HUES64 (cell line): Measurements from ENCODE around the gene CRKL.

Experiments used
- H3K27ac ChIP-seq: 2 replicates; pipeline ENCODE4 v1.7.0; 2013; ENCODE audit warnings: low read depth, low read length, inconsistent platforms
- H3K27me3 ChIP-seq: 2 replicates; pipeline ENCODE4 v1.6.1; 2013; ENCODE audit warnings: mild to moderate bottlenecking, low read length; ENCODE audit not compliant: insufficient read depth
- H3K36me3 ChIP-seq: 2 replicates; pipeline ENCODE4 v1.6.1; 2013; ENCODE audit warnings: mild to moderate bottlenecking, low read length; ENCODE audit not compliant: insufficient read depth
- H3K4me1 ChIP-seq: 2 replicates; pipeline ENCODE4 v1.6.1; 2013; ENCODE audit warnings: mild to moderate bottlenecking, low read length, moderate library complexity; ENCODE audit not compliant: insufficient read depth
- H3K4me3 ChIP-seq: 2 replicates; pipeline ENCODE4 v1.5.1; 2013; ENCODE audit warnings: mild to moderate bottlenecking, low read length, moderate library complexity
- H3K9ac ChIP-seq: 2 replicates; pipeline ENCODE4 v1.6.1; 2013; ENCODE audit warnings: mild to moderate bottlenecking, low read depth, low read length
- H3K9me3 ChIP-seq: 2 replicates; pipeline ENCODE4 v1.6.1; 2013; ENCODE audit warnings: low read depth, low read length; ENCODE audit not compliant: insufficient read depth
- WGBS: fragments of 150-250, 120-280 bp; methylation state at CpG from one replicate; pipeline ENCODE4 v1.1.7; 2013; ENCODE audit warnings: missing lambda C conversion rate; 5-methylcytosine and 5-hydroxymethylcytosine counted together

The CRKL gene

GRCh38 chr22:20991252-20992055, 74.2 kb downstream of the CRKL start:
- H3K27me3 ChIP-seq, result no peaks in the 10 kb centered on the region
- peaks cover 41% of the 10 kb centered on the region for H3K36me3 ChIP-seq
- no peak overlapping the region for H3K4me3 ChIP-seq
- H3K27ac ChIP-seq, result no peak overlapping the region
- H3K9me3 ChIP-seq, result no peaks in the 10 kb centered on the region
- no peak overlapping the region for H3K9ac ChIP-seq
- 92% methylated on average over 24 of the region's 24 CpGs for WGBS
- H3K4me1 ChIP-seq, result no peaks in the 10 kb centered on the region

GRCh38 chr22:20992056-20992442, 74.8 kb downstream of the CRKL start:
- H3K4me1 ChIP-seq, result no peaks in the 10 kb centered on the region
- H3K27ac ChIP-seq, result no peak overlapping the region
- peaks cover 42% of the 10 kb centered on the region for H3K36me3 ChIP-seq
- no peak overlapping the region for H3K4me3 ChIP-seq
- no peaks in the 10 kb centered on the region for H3K27me3 ChIP-seq
- WGBS, result 92% methylated on average over 7 of the region's 7 CpGs
- no peak overlapping the region for H3K9ac ChIP-seq
- no peaks in the 10 kb centered on the region for H3K9me3 ChIP-seq

GRCh38 chr22:20992456-20993303, 75.5 kb downstream of the CRKL start:
- Histone ChIP-seq H3K27me3 (no peaks in the 10 kb centered on the region), H3K9ac (no peak overlapping the region), H3K36me3 (peaks cover 37% of the 10 kb centered on the region), H3K27ac (no peak overlapping the region), H3K4me3 (no peak overlapping the region), H3K9me3 (no peaks in the 10 kb centered on the region), H3K4me1 (no peaks in the 10 kb centered on the region)
- 89% methylated on average over 21 of the region's 21 CpGs for WGBS

DNA sequence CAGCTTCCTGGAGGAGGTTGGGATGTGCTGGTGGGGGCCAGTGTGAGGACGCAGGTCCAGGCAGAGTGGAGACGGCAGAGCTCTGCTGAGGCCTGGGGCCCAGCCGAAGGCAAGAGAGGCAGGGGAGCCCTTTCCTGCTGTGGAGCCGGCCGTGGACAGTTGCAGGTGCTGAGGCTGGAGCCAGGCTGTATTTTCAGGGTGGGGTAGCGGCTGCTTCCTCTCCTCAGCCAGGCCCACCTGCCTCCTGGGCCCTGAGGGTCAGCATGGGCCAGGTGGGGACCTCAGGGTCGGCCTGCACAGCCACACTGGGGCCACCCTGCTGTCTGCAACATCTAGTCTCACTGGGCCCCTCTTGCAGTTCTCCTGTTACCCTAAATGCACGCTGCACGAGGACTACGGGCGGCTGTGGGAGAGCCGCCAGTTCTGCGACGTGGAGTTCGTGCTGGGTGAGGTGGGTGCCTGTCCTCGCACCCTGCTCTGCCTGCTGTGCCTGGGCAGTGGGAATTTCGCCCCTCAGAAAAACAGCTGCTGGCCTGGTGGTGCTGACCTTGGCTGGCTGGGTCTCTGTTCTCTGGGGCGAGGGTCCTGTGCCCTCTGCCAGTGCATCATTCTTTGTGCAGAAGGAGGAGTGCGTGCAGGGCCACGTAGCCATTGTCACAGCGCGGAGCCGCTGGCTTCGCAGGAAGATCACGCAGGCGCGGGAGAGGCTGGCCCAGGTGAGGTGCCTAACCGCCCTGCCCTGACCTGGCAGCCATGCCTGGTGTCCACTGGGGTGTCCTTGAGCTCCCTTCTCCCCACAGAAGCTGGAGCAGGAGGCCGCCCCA, 76.3 kb downstream of the CRKL start:
- H3K4me3 ChIP-seq, result no peak overlapping the region
- H3K36me3 ChIP-seq, result peaks cover 30% of the 10 kb centered on the region
- 94% methylated on average over 29 of the region's 29 CpGs for WGBS
- H3K4me1 ChIP-seq, result no peaks in the 10 kb centered on the region
- H3K27me3 ChIP-seq, result no peaks in the 10 kb centered on the region
- no peaks in the 10 kb centered on the region for H3K9me3 ChIP-seq
- H3K27ac ChIP-seq, result no peak overlapping the region
- no peak overlapping the region for H3K9ac ChIP-seq

DNA sequence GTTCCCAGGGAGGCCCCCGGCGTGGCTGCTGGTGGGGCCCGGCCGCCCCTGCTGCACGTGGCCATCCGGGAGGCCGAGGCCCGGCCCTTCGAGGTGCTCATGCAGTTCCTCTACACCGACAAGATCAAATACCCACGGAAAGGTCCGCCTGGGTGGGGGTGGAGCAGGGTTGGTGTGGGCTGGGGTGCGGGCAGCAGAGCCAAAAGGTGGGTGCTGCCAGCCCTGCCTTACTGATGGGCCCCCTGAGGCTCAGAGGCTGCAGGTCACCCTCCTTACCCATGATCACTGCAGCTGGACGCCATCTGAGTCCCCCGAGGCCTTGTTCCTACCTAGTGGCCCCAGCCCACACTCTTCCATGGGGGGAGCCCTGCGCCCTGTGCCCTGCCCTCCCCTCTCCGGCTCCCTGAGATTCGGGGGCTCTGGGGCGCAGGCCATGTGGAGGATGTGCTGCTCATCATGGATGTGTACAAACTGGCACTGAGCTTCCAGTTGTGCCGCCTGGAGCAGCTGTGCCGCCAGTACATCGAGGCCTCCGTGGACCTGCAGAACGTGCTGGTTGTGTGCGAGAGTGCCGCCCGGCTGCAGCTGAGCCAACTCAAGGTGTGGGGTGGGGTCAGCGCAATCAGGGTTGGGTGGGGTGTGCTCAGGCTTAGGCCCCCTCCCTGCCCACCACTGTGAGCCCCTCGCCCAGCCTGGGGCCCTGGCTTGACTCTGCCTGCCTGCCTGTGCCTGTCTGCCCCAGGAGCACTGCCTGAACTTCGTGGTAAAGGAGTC, 77.1 kb downstream of the CRKL start:
- no peak overlapping the region for H3K27ac ChIP-seq
- no peak overlapping the region for H3K9ac ChIP-seq
- no peak overlapping the region for H3K4me3 ChIP-seq
- peaks cover 34% of the 10 kb centered on the region for H3K36me3 ChIP-seq
- no peaks in the 10 kb centered on the region for H3K27me3 ChIP-seq
- H3K4me1 ChIP-seq, result no peaks in the 10 kb centered on the region
- WGBS, result 93% methylated on average over 30 of the region's 30 CpGs
- no peaks in the 10 kb centered on the region for H3K9me3 ChIP-seq

DNA sequence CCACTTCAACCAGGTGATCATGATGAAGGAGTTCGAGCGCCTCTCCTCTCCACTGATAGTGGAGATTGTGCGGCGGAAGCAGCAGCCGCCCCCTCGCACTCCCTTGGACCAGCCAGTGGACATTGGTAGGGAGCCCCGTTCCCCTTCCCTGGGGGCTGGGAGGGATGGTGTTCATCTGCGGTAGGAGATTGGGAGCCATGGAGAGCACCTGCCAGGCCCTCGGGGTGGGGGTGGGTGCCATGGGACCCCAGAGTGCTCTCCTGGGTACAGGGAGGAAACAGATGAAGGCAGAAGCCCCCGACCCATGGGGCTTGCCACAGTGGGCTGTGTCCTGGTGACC, 77.7 kb downstream of the CRKL start:
- Histone ChIP-seq H3K27me3 (no peaks in the 10 kb centered on the region), H3K4me1 (no peaks in the 10 kb centered on the region), H3K36me3 (peaks cover 40% of the 10 kb centered on the region)

DNA sequence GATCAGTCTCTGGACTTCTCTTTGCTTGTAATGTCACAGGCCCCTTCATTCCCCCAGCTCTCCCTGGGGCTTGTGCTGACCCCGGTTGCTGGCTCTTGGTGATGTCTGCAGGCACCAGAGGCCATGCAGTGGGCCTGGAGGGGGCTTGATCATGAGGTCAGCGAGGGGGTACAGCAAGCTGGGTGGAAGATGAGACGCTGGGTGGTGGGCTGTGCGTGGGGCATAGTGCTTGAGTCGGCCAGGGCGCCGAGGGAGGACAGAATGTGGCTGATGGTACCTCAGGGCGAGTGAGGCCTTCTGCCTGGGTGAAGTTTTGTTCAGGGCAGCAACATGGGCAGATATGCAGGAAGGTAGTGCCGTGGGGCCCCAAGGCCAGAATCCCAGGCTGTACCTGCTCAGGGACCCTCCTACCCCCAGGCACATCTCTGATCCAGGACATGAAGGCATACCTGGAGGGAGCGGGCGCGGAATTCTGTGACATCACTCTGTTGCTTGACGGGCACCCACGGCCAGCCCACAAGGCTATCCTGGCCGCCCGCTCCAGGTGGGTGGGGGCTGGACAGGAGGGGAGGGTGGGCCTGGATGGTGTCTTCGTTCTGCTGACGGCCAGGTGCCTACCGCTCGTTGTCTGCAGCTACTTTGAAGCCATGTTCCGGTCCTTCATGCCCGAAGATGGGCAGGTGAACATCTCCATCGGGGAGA, 78.3 kb downstream of the CRKL start:
- H3K27ac ChIP-seq, result no peak overlapping the region
- H3K27me3 ChIP-seq, result no peaks in the 10 kb centered on the region
- no peak overlapping the region for H3K4me3 ChIP-seq
- peaks cover 43% of the 10 kb centered on the region for H3K36me3 ChIP-seq
- H3K9me3 ChIP-seq, result no peaks in the 10 kb centered on the region
- 92% methylated on average over 23 of the region's 23 CpGs for WGBS
- H3K9ac ChIP-seq, result no peak overlapping the region
- no peaks in the 10 kb centered on the region for H3K4me1 ChIP-seq

More for the DNA sequence above, 77.7 kb downstream of the CRKL start:
- H3K9me3 ChIP-seq, result no peaks in the 10 kb centered on the region
- H3K4me3 ChIP-seq, result no peak overlapping the region
- H3K27ac ChIP-seq, result no peak overlapping the region
- WGBS, result 94% methylated on average over 10 of the region's 10 CpGs
- H3K9ac ChIP-seq, result no peak overlapping the region

DNA sequence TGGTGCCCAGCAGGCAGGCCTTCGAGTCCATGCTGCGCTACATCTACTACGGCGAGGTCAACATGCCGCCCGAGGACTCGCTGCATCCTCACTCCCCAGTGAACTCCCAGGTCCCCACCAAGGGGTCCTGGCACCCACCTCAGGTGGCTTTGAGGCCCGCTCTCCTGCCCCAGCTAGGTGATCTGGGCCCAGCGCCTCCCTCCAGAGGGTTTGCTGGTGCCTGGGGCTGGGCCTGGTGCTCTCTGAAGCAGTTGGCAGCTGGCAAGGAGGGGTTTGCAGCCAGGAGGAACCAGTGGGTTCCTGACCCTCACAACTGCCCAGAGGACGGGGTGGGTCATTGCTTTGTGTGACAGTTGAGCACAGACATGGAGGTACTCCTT, 78.8 kb downstream of the CRKL start:
- peaks cover 41% of the 10 kb centered on the region for H3K36me3 ChIP-seq
- H3K9ac ChIP-seq, result no peak overlapping the region
- H3K9me3 ChIP-seq, result no peaks in the 10 kb centered on the region
- H3K4me3 ChIP-seq, result no peak overlapping the region
- no peaks in the 10 kb centered on the region for H3K4me1 ChIP-seq
- no peaks in the 10 kb centered on the region for H3K27me3 ChIP-seq
- no peak overlapping the region for H3K27ac ChIP-seq
- 96% methylated on average over 10 of the region's 10 CpGs for WGBS

DNA sequence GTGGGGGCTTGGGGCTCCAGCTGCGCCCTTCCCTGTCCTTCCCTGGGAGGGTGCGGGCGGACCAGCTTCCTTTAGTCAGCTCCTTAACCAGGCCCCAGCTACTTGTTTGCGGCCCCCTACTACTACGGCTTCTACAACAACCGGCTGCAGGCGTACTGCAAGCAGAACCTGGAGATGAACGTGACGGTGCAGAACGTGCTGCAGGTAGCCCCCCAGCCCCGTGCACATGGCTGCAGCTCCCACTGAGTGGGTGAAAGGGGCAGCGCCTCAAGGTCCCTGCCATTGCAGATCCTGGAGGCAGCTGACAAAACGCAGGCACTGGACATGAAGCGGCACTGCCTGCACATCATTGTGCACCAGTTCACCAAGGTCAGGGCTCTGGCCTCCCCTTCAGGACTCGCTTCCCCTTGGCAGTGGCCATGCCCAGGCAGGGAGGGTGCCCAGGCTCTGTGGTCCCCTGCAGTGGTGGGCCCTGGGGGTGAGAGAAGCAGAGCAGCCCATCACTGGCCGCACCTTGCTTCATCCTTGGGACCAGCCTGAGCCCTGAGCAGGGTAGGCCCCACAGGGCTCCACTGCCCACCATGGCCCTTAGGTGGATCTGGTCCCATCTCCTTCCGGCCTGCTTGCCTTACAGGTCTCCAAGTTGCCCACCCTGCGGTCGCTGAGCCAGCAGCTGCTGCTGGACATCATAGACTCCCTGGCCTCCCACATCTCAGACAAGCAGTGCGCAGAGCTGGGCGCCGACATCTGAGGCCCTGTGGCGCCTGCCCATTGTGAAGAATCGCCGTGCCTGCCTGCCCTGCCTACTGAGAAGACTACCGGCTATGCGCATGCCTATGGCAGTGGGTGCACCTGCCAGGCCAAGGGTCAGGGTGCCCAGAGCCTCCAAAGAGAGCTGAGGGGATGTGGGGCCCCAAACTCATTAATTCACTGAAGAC, 79.7 kb downstream of the CRKL start:
- H3K27ac ChIP-seq, result no peak overlapping the region
- no peaks in the 10 kb centered on the region for H3K27me3 ChIP-seq
- no peaks in the 10 kb centered on the region for H3K4me1 ChIP-seq
- H3K9ac ChIP-seq, result no peak overlapping the region; the same call in 1 of the 2 replicates
- no peaks in the 10 kb centered on the region for H3K9me3 ChIP-seq
- peaks cover 36% of the 10 kb centered on the region for H3K36me3 ChIP-seq
- whole genome bisulfite sequencing, result 95% methylated on average over 27 of the region's 27 CpGs
- no peak overlapping the region for H3K4me3 ChIP-seq
